Neuronal stem cell (in vitro differentiated cells): ENCODE data around the gene RAB44.

Experiments
- DNase-seq: peaks from one replicate; pipeline ENCODE4 v3.0.0-alpha.2; 2013; ENCODE audit warnings: low spot score
- H2AFZ ChIP-seq: one replicate; pipeline ENCODE4 v1.6.1; 2013; ENCODE audit warnings: mild to moderate bottlenecking, low read length, inconsistent platforms
- H2AK5ac ChIP-seq: 2 replicates; pipeline ENCODE4 v1.6.1; 2013; ENCODE audit warnings: low read depth, mild to moderate bottlenecking, inconsistent platforms, low read length, moderate library complexity, mixed read lengths
- H2BK120ac ChIP-seq: 2 replicates; pipeline ENCODE4 v1.6.1; 2013; ENCODE audit warnings: low read depth, mild to moderate bottlenecking, inconsistent platforms, low read length, moderate library complexity, mixed read lengths
- H2BK12ac ChIP-seq: one replicate; pipeline ENCODE4 v1.6.1; 2013; ENCODE audit warnings: low read length, inconsistent platforms
- H2BK15ac ChIP-seq: 2 replicates; pipeline ENCODE4 v1.6.1; 2013; ENCODE audit warnings: mild to moderate bottlenecking, low read length, inconsistent platforms, mixed read lengths
- H2BK5ac ChIP-seq: one replicate; pipeline ENCODE4 v1.6.1; 2013; ENCODE audit warnings: inconsistent platforms, mild to moderate bottlenecking, low read length, moderate library complexity
- H3K14ac ChIP-seq: one replicate; pipeline ENCODE4 v1.6.1; 2013; ENCODE audit warnings: low read length, inconsistent platforms
- H3K18ac ChIP-seq: 2 replicates; pipeline ENCODE4 v1.6.1; 2013; ENCODE audit warnings: low read length, inconsistent platforms
- H3K23ac ChIP-seq: 2 replicates; pipeline ENCODE4 v1.6.1; 2013; ENCODE audit warnings: low read depth, mild to moderate bottlenecking, mixed read lengths, low read length, inconsistent platforms; ENCODE audit not compliant: poor library complexity
- H3K27ac ChIP-seq: replicated peaks from 3 replicates; pipeline ENCODE4 v1.5.1; 2013; ENCODE audit warnings: low read length, inconsistent platforms
- H3K27me3 ChIP-seq, 3 experiments: 2 replicates each; pipeline ENCODE4 v1.6.1; 2013; ENCODE audit warnings: low read length in 3 of 3, mild to moderate bottlenecking in 2 of 3, inconsistent platforms in 1 of 3, low read depth in 1 of 3, mixed read lengths in 1 of 3, moderate library complexity in 1 of 3; ENCODE audit not compliant: control insufficient read depth in 3 of 3, insufficient read depth in 3 of 3
- H3K36me3 ChIP-seq, 2 donors: replicated peaks in 1 of 2; 2 replicates each; pipeline ENCODE4 v1.6.1; 2013; ENCODE audit warnings: low read length in 2 of 2; ENCODE audit not compliant: control insufficient read depth in 2 of 2, insufficient read depth in 2 of 2
- H3K4ac ChIP-seq: 2 replicates; pipeline ENCODE4 v1.6.1; 2013; ENCODE audit warnings: inconsistent platforms, mild to moderate bottlenecking, low read length, moderate library complexity
- H3K4me1 ChIP-seq, 2 donors: 1 replicate in 1 of 2; 2 replicates in 1 of 2; pipeline ENCODE4 v1.6.1; 2013; ENCODE audit warnings: low read length in 2 of 2, low read depth in 1 of 2; ENCODE audit not compliant: control insufficient read depth in 2 of 2, insufficient read depth in 1 of 2
- H3K4me2 ChIP-seq: one replicate; pipeline ENCODE4 v1.6.1; 2013; ENCODE audit warnings: mild to moderate bottlenecking, low read length, inconsistent platforms; ENCODE audit not compliant: insufficient read depth, poor library complexity, severe bottlenecking
- H3K4me3 ChIP-seq, 2 donors: 2 replicates each; pipeline ENCODE4 v1.5.1; 2013; ENCODE audit warnings: low read length in 2 of 2, mild to moderate bottlenecking in 2 of 2, inconsistent platforms in 1 of 2, moderate library complexity in 1 of 2
- H3K79me1 ChIP-seq: one replicate; pipeline ENCODE4 v1.6.1; 2013; ENCODE audit warnings: low read depth, mild to moderate bottlenecking, inconsistent platforms, low read length, moderate library complexity
- H3K9ac ChIP-seq: one replicate; pipeline ENCODE4 v1.6.1; 2013; ENCODE audit warnings: mild to moderate bottlenecking, low read depth, low read length, inconsistent platforms; ENCODE audit not compliant: poor library complexity
- H3K9me3 ChIP-seq, 2 donors: replicated peaks in 1 of 2; 2 replicates each; pipeline versions ENCODE3 to v1.6.1; 2013; ENCODE audit warnings: low read length in 2 of 2, mild to moderate bottlenecking in 2 of 2, inconsistent platforms in 1 of 2, low read depth in 1 of 2, mixed read lengths in 1 of 2, moderate library complexity in 1 of 2; ENCODE audit not compliant: control insufficient read depth in 2 of 2, insufficient read depth in 1 of 2
- H4K8ac ChIP-seq: one replicate; pipeline ENCODE4 v1.6.1; 2013; ENCODE audit warnings: low read depth, mild to moderate bottlenecking, inconsistent platforms, low read length, moderate library complexity
- H4K91ac ChIP-seq: one replicate; pipeline ENCODE4 v1.6.1; 2013; ENCODE audit warnings: low read length, low read depth, mild to moderate bottlenecking, inconsistent platforms; ENCODE audit not compliant: poor library complexity
- WGBS, 2 donors: extraction: QIAGEN DNeasy Blood & Tissue Kit; methylation state at CpG; one replicate each; pipeline ENCODE4 v1.1.7; 2013; ENCODE audit warnings: missing lambda C conversion rate in 2 of 2, mixed read lengths in 1 of 2; ENCODE audit not compliant: insufficient read length in 2 of 2, insufficient replicate concordance in 1 of 2; ENCODE audit errors: extremely low coverage in 2 of 2; 5-methylcytosine and 5-hydroxymethylcytosine counted together

RAB44 gene

GRCh38 chr6:36669002-36669401, 28.6 kb upstream of the RAB44 start:
- no peak overlapping the region for H3K4me3 ChIP-seq
- peak overlapping the region; percentile 79 for H3K18ac ChIP-seq
- peak overlapping the region; percentile 76 for H2BK12ac ChIP-seq
- peaks cover 28 to 35% of the 10 kb centered on the region in 2 donors for H3K4me1 ChIP-seq
- no CpG with 5 or more reads among the region's 6 CpGs for WGBS, 2 donors
- no peak overlapping the region for H3K27ac ChIP-seq
- no peaks in the 10 kb centered on the region for H3K36me3 ChIP-seq
- no peak overlapping the region for H2BK5ac ChIP-seq
- no peak overlapping the region for H2BK120ac ChIP-seq
- H3K9me3 ChIP-seq = peaks cover 0 to 8% of the 10 kb centered on the region in 2 donors
- no peak overlapping the region for H3K23ac ChIP-seq
- peak overlapping the region; percentile 23 for H2AK5ac ChIP-seq
- DNase-seq = no peak
- H3K14ac ChIP-seq = no peak overlapping the region
- H4K91ac ChIP-seq = peak overlapping the region; percentile 20
- H3K27me3 ChIP-seq = no peaks in the 10 kb centered on the region
- H3K4me2 ChIP-seq = no peak overlapping the region
- peak overlapping the region; percentile 24 for H2AFZ ChIP-seq
- peak overlapping the region; percentile 52 for H2BK15ac ChIP-seq
- no peak overlapping the region for H3K9ac ChIP-seq
- H4K8ac ChIP-seq = no peak overlapping the region
- H3K4ac ChIP-seq = peak overlapping the region; percentile 94
- no peaks in the 10 kb centered on the region for H3K79me1 ChIP-seq

DNA sequence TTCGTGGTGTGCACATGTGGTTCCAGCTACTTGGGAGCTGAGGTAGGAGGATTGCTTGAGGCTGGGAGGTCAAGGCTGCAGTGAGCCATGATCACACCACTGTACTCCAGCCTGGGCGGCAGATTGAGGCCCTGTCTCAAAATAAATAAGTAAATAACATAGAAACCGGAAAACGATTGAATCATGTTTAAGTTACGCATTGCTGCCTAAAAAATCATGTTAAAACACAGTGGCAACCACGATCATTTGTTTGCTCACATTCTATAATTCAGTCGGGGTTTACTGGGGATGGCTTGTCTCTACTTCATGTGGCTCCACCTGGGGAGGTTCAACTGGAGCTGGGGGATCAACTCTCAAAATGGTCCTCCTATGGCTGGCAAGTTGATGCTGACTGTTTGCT, 27.4 kb upstream of the RAB44 start:
- peaks cover 28 to 35% of the 10 kb centered on the region in 2 donors for H3K4me1 ChIP-seq
- no peak overlapping the region for H4K8ac ChIP-seq
- H2BK15ac ChIP-seq = no peak overlapping the region
- no peaks in the 10 kb centered on the region for H3K36me3 ChIP-seq
- no peak overlapping the region for H2BK12ac ChIP-seq
- no peak overlapping the region for H3K4me2 ChIP-seq
- no peak overlapping the region for H2AK5ac ChIP-seq
- H3K27ac ChIP-seq = no peak overlapping the region
- no peak overlapping the region for H2BK120ac ChIP-seq
- no peak overlapping the region for H3K23ac ChIP-seq
- H2BK5ac ChIP-seq = no peak overlapping the region
- no peaks in the 10 kb centered on the region for H3K27me3 ChIP-seq
- peaks cover 2 to 8% of the 10 kb centered on the region in 2 donors for H3K9me3 ChIP-seq
- no peak overlapping the region for H3K9ac ChIP-seq
- H3K14ac ChIP-seq = no peak overlapping the region
- no peak overlapping the region for H3K4ac ChIP-seq
- H2AFZ ChIP-seq = no peak overlapping the region
- WGBS, 2 donors = no CpG with 5 or more reads among the region's 7 CpGs
- no peak overlapping the region for H4K91ac ChIP-seq
- no peak overlapping the region for H3K18ac ChIP-seq
- no peaks in the 10 kb centered on the region for H3K79me1 ChIP-seq
- no peak for DNase-seq
- H3K4me3 ChIP-seq = no peak overlapping the region

DNA sequence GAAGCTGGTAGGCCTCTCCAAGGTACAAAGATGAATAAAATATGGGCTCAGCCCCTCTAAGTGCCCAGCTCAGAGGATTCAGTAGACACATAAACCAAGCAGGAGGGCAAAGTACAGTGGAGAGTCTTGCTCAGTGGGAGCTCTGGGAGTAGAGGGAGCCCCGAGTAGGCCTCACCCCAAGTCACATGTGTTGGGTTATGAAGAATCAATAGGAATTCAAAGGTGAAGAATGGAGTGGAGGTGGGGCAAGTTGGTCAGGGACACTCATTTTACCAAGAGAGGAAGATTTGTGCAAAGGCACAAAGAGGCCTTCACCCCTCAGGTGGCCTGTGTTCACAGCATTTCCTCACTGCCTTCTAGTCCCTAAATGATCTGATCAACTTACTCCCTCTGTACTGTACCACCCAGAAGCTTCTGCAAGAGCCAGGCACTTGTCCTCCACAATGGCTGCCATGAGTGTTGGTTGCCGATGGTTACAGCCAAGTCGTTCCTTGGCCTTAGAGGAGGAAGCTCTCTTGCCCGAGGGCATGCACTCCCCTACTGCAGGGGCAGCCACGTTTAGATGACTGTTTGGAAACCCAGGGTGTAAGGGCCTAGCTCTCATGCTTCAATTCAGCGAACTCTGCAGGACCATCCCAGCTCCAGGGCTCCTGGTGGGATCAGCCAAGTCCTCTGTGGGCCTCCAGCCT, 25.8 kb upstream of the RAB44 start:
- Histone ChIP-seq H3K27me3 (no peaks in the 10 kb centered on the region), H2BK12ac (peak overlapping the region; percentile 18), H4K8ac (no peak overlapping the region), H3K4me1 (peaks cover 31 to 36% of the 10 kb centered on the region in 2 donors), H3K4ac (no peak overlapping the region), H3K9me3 (peaks cover 2 to 8% of the 10 kb centered on the region in 2 donors), H2AK5ac (peak overlapping the region; percentile 79), H3K36me3 (no peaks in the 10 kb centered on the region), H2AFZ (peak overlapping the region; percentile 38), H3K4me2 (no peak overlapping the region), H2BK5ac (no peak overlapping the region), H3K27ac (no peak overlapping the region), H3K14ac (no peak overlapping the region), H3K79me1 (no peaks in the 10 kb centered on the region), H3K4me3 (no peak overlapping the region), H3K23ac (no peak overlapping the region), H3K18ac (peak overlapping the region; percentile 73), H2BK15ac (peak overlapping the region; percentile 18), H4K91ac (peak overlapping the region; percentile 5), H3K9ac (no peak overlapping the region), H2BK120ac (no peak overlapping the region)
- DNase-seq = no peak
- no CpG with 5 or more reads among the region's 6 CpGs for WGBS, 2 donors

DNA sequence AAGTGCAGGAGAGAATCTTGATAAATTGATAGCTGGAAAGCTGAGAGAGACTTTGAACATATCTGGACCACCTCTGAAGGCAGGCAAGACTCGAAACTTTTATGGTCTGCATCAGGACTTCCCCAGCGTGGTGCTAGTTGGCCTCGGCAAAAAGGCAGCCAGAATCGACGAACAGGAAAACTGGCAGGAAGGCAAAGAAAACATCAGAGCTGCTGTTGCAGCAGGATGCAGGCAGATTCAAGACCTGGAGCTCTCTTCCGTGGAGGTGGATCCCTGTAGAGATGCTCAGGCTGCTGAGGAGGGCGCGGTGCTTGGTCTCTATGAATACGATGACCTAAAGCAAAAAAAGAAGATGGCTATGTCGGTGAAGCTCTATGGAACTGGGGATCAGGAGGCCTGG, 23.7 kb upstream of the RAB44 start:
- no peaks in the 10 kb centered on the region for H3K36me3 ChIP-seq
- no peak overlapping the region for H2BK5ac ChIP-seq
- no peak overlapping the region for H3K14ac ChIP-seq
- H4K8ac ChIP-seq = no peak overlapping the region
- H3K23ac ChIP-seq = no peak overlapping the region
- no peak overlapping the region for H2BK15ac ChIP-seq
- H3K9ac ChIP-seq = no peak overlapping the region
- no peak overlapping the region for H2BK120ac ChIP-seq
- DNase-seq = no peak
- no peak overlapping the region for H3K27ac ChIP-seq
- WGBS, 2 donors = no CpG with 5 or more reads among the region's 10 CpGs
- peaks cover 3% of the 10 kb centered on the region for H3K79me1 ChIP-seq
- H3K18ac ChIP-seq = no peak overlapping the region
- no peak overlapping the region for H2AK5ac ChIP-seq
- no peak overlapping the region for H3K4me3 ChIP-seq
- peaks cover 30% of the 10 kb centered on the region in 2 donors for H3K4me1 ChIP-seq
- peaks cover 0 to 3% (median 0%) of the 10 kb centered on the region in 3 experiments for H3K27me3 ChIP-seq
- no peak overlapping the region for H4K91ac ChIP-seq
- H3K9me3 ChIP-seq = peaks cover 2 to 8% of the 10 kb centered on the region in 2 donors
- no peak overlapping the region for H3K4ac ChIP-seq
- H2BK12ac ChIP-seq = no peak overlapping the region
- H2AFZ ChIP-seq = no peak overlapping the region
- no peak overlapping the region for H3K4me2 ChIP-seq
